ENCODE measurements around the gene CKLF.

GRCh38 chr16:66551348-66551759, 1.0 kb upstream of the CKLF start:
- peak; percentile 24 to 51 (median 33) for TF ChIP-seq CTCF (IDR thresholded peaks at IDR 0.05)
- TF ChIP-seq POLR2A (IDR thresholded peaks at IDR 0.05) = no peak
